Left ventricle myocardium inferior (tissue), 1 donor: Measurements from ENCODE around the gene SERINC5. TPM values are rescaled to one million over a fixed set of nuclear protein-coding genes. Genes with fewer than 3 reads are reported as not detected.

Source experiments
- DNase-seq: peaks from one replicate; pipeline ENCODE4 v3.0.0-alpha.2; 2020
- H3K27ac ChIP-seq: fragments of 200-600 bp; replicated peaks from 2 replicates; pipeline ENCODE4 v1.8.0; 2021
- H3K27me3 ChIP-seq: fragments of 200-600 bp; 2 replicates; pipeline ENCODE4 v1.8.0; 2021; ENCODE audit warnings: low read depth
- H3K36me3 ChIP-seq: fragments of 200-600 bp; 2 replicates; pipeline ENCODE4 v1.8.0; 2021
- H3K4me1 ChIP-seq: fragments of 200-600 bp; 2 replicates; pipeline ENCODE4 v1.8.0; 2021
- H3K4me3 ChIP-seq: fragments of 200-600 bp; 2 replicates; pipeline ENCODE4 v1.8.0; 2021; ENCODE audit warnings: mild to moderate bottlenecking, moderate library complexity
- H3K9me3 ChIP-seq: fragments of 200-600 bp; replicated peaks from 2 replicates; pipeline ENCODE4 v1.8.0; 2021
- CTCF ChIP-seq: fragments of 200-600 bp; IDR thresholded peaks from 2 replicates; pipeline ENCODE4 v1.8.0; 2021; ENCODE audit warnings: antibody characterized with exemption, mild to moderate bottlenecking, borderline replicate concordance
- intact Hi-C: fragments of 100-400 bp; cut with micrococcal nuclease; formaldehyde crosslinking; loops from one replicate; pipeline ENCODE4 v1.11.0; 2022
- total RNA-seq: library from RNA; stranded (reverse); fragmentation: NEBNext Ultra II Directional; extraction: Animal tissue kit (Norgen Biotek cat#: 25700); gene quantifications from one replicate; pipeline ENCODE4 v1.2.1, GENCODE V29; 2021
- donor health status: DM: no; HTN: yes; CAD: no; lungs with severe emphysema.

Gene SERINC5
- total RNA-seq, 1 donor from 2014 or later, result 12.2 TPM

- no peak for DNase-seq
- H3K4me1 ChIP-seq, result peaks cover 79% of the 10 kb centered on the region
- no peak for TF ChIP-seq CTCF
- H3K27me3 ChIP-seq, result no peaks in the 10 kb centered on the region
- H3K36me3 ChIP-seq, result no peaks in the 10 kb centered on the region
- H3K9me3 ChIP-seq, result no peaks in the 10 kb centered on the region
- H3K27ac ChIP-seq, result peak overlapping the region; percentile 12
- H3K4me3 ChIP-seq, result no peak overlapping the region
- intact Hi-C loops, result no loop called here
Observed at GRCh38 chr5:80195837-80196400, 59.9 kb downstream of the SERINC5 start.

GRCh38 chr5:80194468-80194867, 61.4 kb downstream of the SERINC5 start:
- no peaks in the 10 kb centered on the region for H3K36me3 ChIP-seq
- TF ChIP-seq CTCF, result no peak
- intact Hi-C loops, result no loop called here
- H3K9me3 ChIP-seq, result no peaks in the 10 kb centered on the region
- DNase-seq, result no peak
- H3K4me3 ChIP-seq, result no peak overlapping the region
- H3K27me3 ChIP-seq, result no peaks in the 10 kb centered on the region
- H3K4me1 ChIP-seq, result peaks cover 81% of the 10 kb centered on the region
- peak overlapping the region; percentile 87 for H3K27ac ChIP-seq

- H3K4me1 ChIP-seq, result peaks cover 72% of the 10 kb centered on the region
- no peaks in the 10 kb centered on the region for H3K9me3 ChIP-seq
- peak overlapping the region; percentile 87 for H3K27ac ChIP-seq
- no peaks in the 10 kb centered on the region for H3K36me3 ChIP-seq
- peak overlapping the region; percentile 34 for H3K4me3 ChIP-seq
- TF ChIP-seq CTCF, result no peak
- intact Hi-C loops, result no loop called here
- H3K27me3 ChIP-seq, result no peaks in the 10 kb centered on the region
- DNase-seq, result no peak
Observed at GRCh38 chr5:80193401-80193800, 62.4 kb downstream of the SERINC5 start.

GRCh38 chr5:80192507-80193241, 63.2 kb downstream of the SERINC5 start:
- intact Hi-C loops, result no loop called here
- no peak for TF ChIP-seq CTCF
- H3K36me3 ChIP-seq, result no peaks in the 10 kb centered on the region
- no peaks in the 10 kb centered on the region for H3K9me3 ChIP-seq
- H3K4me3 ChIP-seq, result peak overlapping the region; percentile 34
- H3K4me1 ChIP-seq, result peaks cover 68% of the 10 kb centered on the region
- peak overlapping the region; percentile 87 for H3K27ac ChIP-seq
- H3K27me3 ChIP-seq, result no peaks in the 10 kb centered on the region
- DNase-seq, result no peak

- H3K27ac ChIP-seq, result peak overlapping the region; percentile 87
- no peaks in the 10 kb centered on the region for H3K27me3 ChIP-seq
- no peaks in the 10 kb centered on the region for H3K9me3 ChIP-seq
- peaks cover 68% of the 10 kb centered on the region for H3K4me1 ChIP-seq
- intact Hi-C loops, result no loop called here
- H3K4me3 ChIP-seq, result peak overlapping the region; percentile 34
- DNase-seq, result peak; percentile 73
- TF ChIP-seq CTCF, result no peak
- no peaks in the 10 kb centered on the region for H3K36me3 ChIP-seq
Observed at GRCh38 chr5:80191991-80192398, 63.9 kb downstream of the SERINC5 start.
